Measurements from ENCODE around the gene MFAP4.

Gene MFAP4

GRCh38 chr17:19385521-19385983 is 1.4 kb downstream of the MFAP4 start:
- no peak for DNase-seq (ENCODE audit: extremely low read depth, low read depth)
- no peak for TF ChIP-seq CTCF (IDR thresholded peaks at IDR 0.05; ENCODE audit: low read depth, low read length)

GRCh38 chr17:19384723-19385391 is 2.1 kb downstream of the MFAP4 start:
- no peak for TF ChIP-seq CTCF (IDR thresholded peaks at IDR 0.05; ENCODE audit: low read depth, low read length)
- DNase-seq (ENCODE audit: extremely low read depth, low read depth): peak; percentile 90

GRCh38 chr17:19383681-19384470 is 3.1 kb downstream of the MFAP4 start:
- TF ChIP-seq CTCF (IDR thresholded peaks at IDR 0.05; ENCODE audit: low read depth, low read length): no peak; the same call in 1 of the 2 replicates
- DNase-seq (ENCODE audit: extremely low read depth, low read depth): no peak

- DNase-seq (ENCODE audit: extremely low read depth, low read depth): no peak
- no peak for TF ChIP-seq CTCF (IDR thresholded peaks at IDR 0.05; ENCODE audit: low read depth, low read length)
Measured at GRCh38 chr17:19382531-19383444, 4.2 kb downstream of the MFAP4 start.

- DNase-seq (ENCODE audit: extremely low read depth, low read depth): no peak
- TF ChIP-seq CTCF (IDR thresholded peaks at IDR 0.05; ENCODE audit: low read depth, low read length): no peak
Measured at GRCh38 chr17:19381741-19382444, 5.1 kb downstream of the MFAP4 start.

GRCh38 chr17:19381361-19381740 is 5.6 kb downstream of the MFAP4 start:
- no peak for DNase-seq (ENCODE audit: extremely low read depth, low read depth)
- TF ChIP-seq CTCF (IDR thresholded peaks at IDR 0.05; ENCODE audit: low read depth, low read length): no peak
